ENCODE data around the gene RGS12.

The RGS12 gene

GRCh38 chr4:3276986-3277385 lies 15.8 kb upstream of the RGS12 start:
- DNase-seq (ENCODE audit: low spot score), result no peak

GRCh38 chr4:3280466-3280865 lies 12.4 kb upstream of the RGS12 start:
- no peak for DNase-seq (ENCODE audit: low spot score)

GRCh38 chr4:3283483-3283882 lies 9.3 kb upstream of the RGS12 start:
- no peak for DNase-seq (ENCODE audit: low spot score)

- no peak for DNase-seq (ENCODE audit: low spot score)
Measured at GRCh38 chr4:3283916-3284315, 8.9 kb upstream of the RGS12 start.

- no peak for DNase-seq (ENCODE audit: low spot score)
Measured at GRCh38 chr4:3284734-3285557, 7.9 kb upstream of the RGS12 start.

GRCh38 chr4:3285558-3286334 lies 7.1 kb upstream of the RGS12 start:
- DNase-seq (ENCODE audit: low spot score), result no peak

- no peak for DNase-seq (ENCODE audit: low spot score)
Measured at GRCh38 chr4:3286335-3287175, 6.3 kb upstream of the RGS12 start.

GRCh38 chr4:3287271-3287971 lies 5.4 kb upstream of the RGS12 start:
- no peak for DNase-seq (ENCODE audit: low spot score)

GRCh38 chr4:3287972-3288570 lies 4.8 kb upstream of the RGS12 start:
- DNase-seq (ENCODE audit: low spot score), result no peak

GRCh38 chr4:3288571-3289094 lies 4.2 kb upstream of the RGS12 start:
- DNase-seq (ENCODE audit: low spot score), result no peak

- DNase-seq (ENCODE audit: low spot score), result no peak
Measured at GRCh38 chr4:3290476-3290875, 2.3 kb upstream of the RGS12 start.

GRCh38 chr4:3290889-3291321 lies 1.9 kb upstream of the RGS12 start:
- no peak for DNase-seq (ENCODE audit: low spot score)

GRCh38 chr4:3291411-3291968 lies 1.3 kb upstream of the RGS12 start:
- DNase-seq (ENCODE audit: low spot score), result no peak

GRCh38 chr4:3291969-3292570 lies 751 bp upstream of the RGS12 start:
- no peak for DNase-seq (ENCODE audit: low spot score)

- DNase-seq (ENCODE audit: low spot score), result no peak
Measured at GRCh38 chr4:3293401-3294391, 875 bp downstream of the RGS12 start.

- DNase-seq (ENCODE audit: low spot score), result no peak
Measured at GRCh38 chr4:3294401-3295241, 1.8 kb downstream of the RGS12 start.

GRCh38 chr4:3295837-3296624 lies 3.2 kb downstream of the RGS12 start:
- DNase-seq (ENCODE audit: low spot score), result no peak

Measured in COLO829 (cell line).